ENCODE data around the gene INSYN2A.

INSYN2A gene

DNA sequence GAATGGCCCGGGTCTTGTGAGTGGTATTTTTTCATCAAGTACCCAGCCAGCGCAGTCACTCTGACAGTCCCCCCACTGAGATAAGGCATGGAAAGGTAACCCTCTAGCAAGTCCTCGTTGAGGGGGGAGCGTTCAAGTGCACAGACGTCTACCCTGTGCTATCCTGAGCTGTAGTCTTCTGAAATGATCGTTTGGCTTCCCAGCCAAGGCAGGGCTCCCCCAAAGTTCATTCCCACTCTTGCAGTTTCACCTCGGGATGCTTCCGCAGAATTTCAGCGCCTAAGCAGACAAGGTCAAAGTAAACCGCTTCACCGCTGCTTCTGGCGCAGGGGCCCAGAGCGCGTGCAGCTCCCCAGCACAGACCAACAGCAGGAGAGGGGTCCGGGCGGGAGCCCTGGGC is 1.8 kb downstream of the INSYN2A start:
- ATAC-seq, result no peak
- no peak for TF ChIP-seq ESRRG (CRISPR knock-in tag; IDR thresholded peaks at IDR 0.05)
- TF ChIP-seq, protein P1, sequence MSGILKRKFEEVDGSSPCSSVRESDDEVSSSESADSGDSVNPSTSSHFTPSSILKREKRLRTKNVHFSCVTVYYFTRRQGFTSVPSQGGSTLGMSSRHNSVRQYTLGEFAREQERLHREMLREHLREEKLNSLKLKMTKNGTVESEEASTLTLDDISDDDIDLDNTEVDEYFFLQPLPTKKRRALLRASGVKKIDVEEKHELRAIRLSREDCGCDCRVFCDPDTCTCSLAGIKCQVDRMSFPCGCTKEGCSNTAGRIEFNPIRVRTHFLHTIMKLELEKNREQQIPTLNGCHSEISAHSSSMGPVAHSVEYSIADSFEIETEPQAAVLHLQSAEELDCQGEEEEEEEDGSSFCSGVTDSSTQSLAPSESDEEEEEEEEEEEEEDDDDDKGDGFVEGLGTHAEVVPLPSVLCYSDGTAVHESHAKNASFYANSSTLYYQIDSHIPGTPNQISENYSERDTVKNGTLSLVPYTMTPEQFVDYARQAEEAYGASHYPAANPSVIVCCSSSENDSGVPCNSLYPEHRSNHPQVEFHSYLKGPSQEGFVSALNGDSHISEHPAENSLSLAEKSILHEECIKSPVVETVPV (CRISPR knock-in tag; IDR thresholded peaks at IDR 0.05), result no peak
- TF ChIP-seq ZC3H10 (CRISPR knock-in tag; IDR thresholded peaks at IDR 0.05), result no peak
- no peak for TF ChIP-seq ZNF565 (CRISPR knock-in tag; conservative IDR thresholded peaks at IDR 0.05; ENCODE audit: low read depth)
- TF ChIP-seq ZNF70 (CRISPR knock-in tag; IDR thresholded peaks at IDR 0.05), result no peak
- no peak for TF ChIP-seq CSDC2 (CRISPR knock-in tag; IDR thresholded peaks at IDR 0.05)

DNA sequence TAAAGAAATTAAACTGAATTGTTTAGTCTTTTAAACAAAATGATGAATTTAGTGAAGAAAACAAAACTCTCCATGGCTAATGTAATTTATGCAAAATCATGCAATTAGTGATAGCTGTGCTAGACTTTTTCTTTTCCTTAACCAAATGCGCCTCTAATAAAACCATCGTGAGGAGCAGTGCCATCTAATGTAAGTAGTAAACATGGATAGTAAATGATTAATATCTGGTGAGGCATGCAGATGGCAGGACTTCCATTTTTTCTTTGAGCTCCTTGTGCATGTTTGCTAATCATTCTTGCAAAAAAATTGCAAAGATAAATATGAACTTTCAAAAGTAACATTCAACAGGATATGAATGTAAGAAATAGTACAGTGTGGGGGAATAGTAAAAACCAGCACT is 2.3 kb downstream of the INSYN2A start:
- ATAC-seq, result no peak

DNA sequence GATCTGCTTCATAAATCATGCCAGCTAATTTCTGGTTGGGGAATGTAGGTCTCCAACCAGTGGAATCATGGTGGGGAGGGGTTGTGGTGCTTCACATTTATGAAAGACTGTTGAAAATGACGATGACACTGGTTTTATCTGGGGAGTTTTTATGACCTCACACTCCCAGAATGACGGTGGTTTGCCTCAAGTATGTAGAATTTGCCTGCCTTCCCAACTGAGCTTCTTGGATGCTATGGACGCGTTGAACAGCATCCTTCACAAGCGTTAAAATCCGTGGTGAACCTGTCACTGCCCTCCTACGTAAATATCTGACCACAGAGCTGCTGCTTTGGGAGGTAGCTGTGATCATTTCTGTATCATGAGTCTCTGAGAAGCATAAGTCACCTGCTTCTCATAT is 3.3 kb downstream of the INSYN2A start:
- no peak for ATAC-seq
- no peak for TF ChIP-seq ZNF70 (CRISPR knock-in tag; IDR thresholded peaks at IDR 0.05)
- no peak for TF ChIP-seq PPARA (CRISPR knock-in tag; IDR thresholded peaks at IDR 0.05; ENCODE audit: borderline replicate concordance)
- TF ChIP-seq ZNF8 (CRISPR knock-in tag; IDR thresholded peaks at IDR 0.05), result no peak
- TF ChIP-seq, protein P2, sequence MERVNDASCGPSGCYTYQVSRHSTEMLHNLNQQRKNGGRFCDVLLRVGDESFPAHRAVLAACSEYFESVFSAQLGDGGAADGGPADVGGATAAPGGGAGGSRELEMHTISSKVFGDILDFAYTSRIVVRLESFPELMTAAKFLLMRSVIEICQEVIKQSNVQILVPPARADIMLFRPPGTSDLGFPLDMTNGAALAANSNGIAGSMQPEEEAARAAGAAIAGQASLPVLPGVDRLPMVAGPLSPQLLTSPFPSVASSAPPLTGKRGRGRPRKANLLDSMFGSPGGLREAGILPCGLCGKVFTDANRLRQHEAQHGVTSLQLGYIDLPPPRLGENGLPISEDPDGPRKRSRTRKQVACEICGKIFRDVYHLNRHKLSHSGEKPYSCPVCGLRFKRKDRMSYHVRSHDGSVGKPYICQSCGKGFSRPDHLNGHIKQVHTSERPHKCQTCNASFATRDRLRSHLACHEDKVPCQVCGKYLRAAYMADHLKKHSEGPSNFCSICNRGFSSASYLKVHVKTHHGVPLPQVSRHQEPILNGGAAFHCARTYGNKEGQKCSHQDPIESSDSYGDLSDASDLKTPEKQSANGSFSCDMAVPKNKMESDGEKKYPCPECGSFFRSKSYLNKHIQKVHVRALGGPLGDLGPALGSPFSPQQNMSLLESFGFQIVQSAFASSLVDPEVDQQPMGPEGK (CRISPR knock-in tag; IDR thresholded peaks at IDR 0.05; ENCODE audit: borderline replicate concordance), result no peak
- no peak for TF ChIP-seq BACH2 (CRISPR knock-in tag; IDR thresholded peaks at IDR 0.05; ENCODE audit: borderline replicate concordance)
- TF ChIP-seq SNAI2 (CRISPR knock-in tag; IDR thresholded peaks at IDR 0.05), result no peak
- no peak for TF ChIP-seq ZC3H10 (CRISPR knock-in tag; IDR thresholded peaks at IDR 0.05)
- no peak for TF ChIP-seq ISL1 (CRISPR knock-in tag; IDR thresholded peaks at IDR 0.05)
- TF ChIP-seq TCF4 (CRISPR knock-in tag; IDR thresholded peaks at IDR 0.05; ENCODE audit: borderline replicate concordance), result no peak
- TF ChIP-seq ARNTL (CRISPR knock-in tag; IDR thresholded peaks at IDR 0.05; ENCODE audit: borderline replicate concordance, low read depth), result no peak
- TF ChIP-seq CSDC2 (CRISPR knock-in tag; IDR thresholded peaks at IDR 0.05), result no peak
- no peak for TF ChIP-seq RARB (CRISPR knock-in tag; IDR thresholded peaks at IDR 0.05)

More for the DNA sequence above, 2.3 kb downstream of the INSYN2A start:
- TF ChIP-seq OSR1 (CRISPR knock-in tag; IDR thresholded peaks at IDR 0.05), result no peak
- no peak for TF ChIP-seq ZNF565 (CRISPR knock-in tag; conservative IDR thresholded peaks at IDR 0.05; ENCODE audit: low read depth)
- TF ChIP-seq TOX (CRISPR knock-in tag; IDR thresholded peaks at IDR 0.05; ENCODE audit: borderline replicate concordance), result no peak
- no peak for TF ChIP-seq ISL1 (CRISPR knock-in tag; IDR thresholded peaks at IDR 0.05)
- TF ChIP-seq SNAI2 (CRISPR knock-in tag; IDR thresholded peaks at IDR 0.05), result no peak
- TF ChIP-seq RARB (CRISPR knock-in tag; IDR thresholded peaks at IDR 0.05), result no peak
- TF ChIP-seq, protein P3, sequence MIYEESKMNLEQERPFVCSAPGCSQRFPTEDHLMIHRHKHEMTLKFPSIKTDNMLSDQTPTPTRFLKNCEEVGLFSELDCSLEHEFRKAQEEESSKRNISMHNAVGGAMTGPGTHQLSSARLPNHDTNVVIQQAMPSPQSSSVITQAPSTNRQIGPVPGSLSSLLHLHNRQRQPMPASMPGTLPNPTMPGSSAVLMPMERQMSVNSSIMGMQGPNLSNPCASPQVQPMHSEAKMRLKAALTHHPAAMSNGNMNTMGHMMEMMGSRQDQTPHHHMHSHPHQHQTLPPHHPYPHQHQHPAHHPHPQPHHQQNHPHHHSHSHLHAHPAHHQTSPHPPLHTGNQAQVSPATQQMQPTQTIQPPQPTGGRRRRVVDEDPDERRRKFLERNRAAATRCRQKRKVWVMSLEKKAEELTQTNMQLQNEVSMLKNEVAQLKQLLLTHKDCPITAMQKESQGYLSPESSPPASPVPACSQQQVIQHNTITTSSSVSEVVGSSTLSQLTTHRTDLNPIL (CRISPR knock-in tag; IDR thresholded peaks at IDR 0.05; ENCODE audit: low read depth), result no peak
- no peak for TF ChIP-seq TCF4 (CRISPR knock-in tag; IDR thresholded peaks at IDR 0.05; ENCODE audit: borderline replicate concordance)
- TF ChIP-seq ZNF70 (CRISPR knock-in tag; IDR thresholded peaks at IDR 0.05), result no peak
- TF ChIP-seq ZNF8 (CRISPR knock-in tag; IDR thresholded peaks at IDR 0.05), result no peak
- TF ChIP-seq ARNTL (CRISPR knock-in tag; IDR thresholded peaks at IDR 0.05; ENCODE audit: borderline replicate concordance, low read depth), result no peak
- TF ChIP-seq GLIS3 (CRISPR knock-in tag; IDR thresholded peaks at IDR 0.05), result no peak
- TF ChIP-seq ZC3H10 (CRISPR knock-in tag; IDR thresholded peaks at IDR 0.05), result no peak
- no peak for TF ChIP-seq CSDC2 (CRISPR knock-in tag; IDR thresholded peaks at IDR 0.05)
- TF ChIP-seq BACH2 (CRISPR knock-in tag; IDR thresholded peaks at IDR 0.05; ENCODE audit: borderline replicate concordance), result no peak
- TF ChIP-seq, protein P4, sequence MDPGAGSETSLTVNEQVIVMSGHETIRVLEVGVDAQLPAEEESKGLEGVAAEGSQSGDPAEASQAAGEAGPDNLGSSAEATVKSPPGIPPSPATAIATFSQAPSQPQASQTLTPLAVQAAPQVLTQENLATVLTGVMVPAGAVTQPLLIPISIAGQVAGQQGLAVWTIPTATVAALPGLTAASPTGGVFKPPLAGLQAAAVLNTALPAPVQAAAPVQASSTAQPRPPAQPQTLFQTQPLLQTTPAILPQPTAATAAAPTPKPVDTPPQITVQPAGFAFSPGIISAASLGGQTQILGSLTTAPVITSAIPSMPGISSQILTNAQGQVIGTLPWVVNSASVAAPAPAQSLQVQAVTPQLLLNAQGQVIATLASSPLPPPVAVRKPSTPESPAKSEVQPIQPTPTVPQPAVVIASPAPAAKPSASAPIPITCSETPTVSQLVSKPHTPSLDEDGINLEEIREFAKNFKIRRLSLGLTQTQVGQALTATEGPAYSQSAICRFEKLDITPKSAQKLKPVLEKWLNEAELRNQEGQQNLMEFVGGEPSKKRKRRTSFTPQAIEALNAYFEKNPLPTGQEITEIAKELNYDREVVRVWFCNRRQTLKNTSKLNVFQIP (CRISPR knock-in tag; IDR thresholded peaks at IDR 0.05; ENCODE audit: borderline replicate concordance, low read depth), result no peak
- TF ChIP-seq, protein P1 (CRISPR knock-in tag; IDR thresholded peaks at IDR 0.05), result no peak
- no peak for TF ChIP-seq ZFP30 (CRISPR knock-in tag; IDR thresholded peaks at IDR 0.05)
- TF ChIP-seq, protein P5, sequence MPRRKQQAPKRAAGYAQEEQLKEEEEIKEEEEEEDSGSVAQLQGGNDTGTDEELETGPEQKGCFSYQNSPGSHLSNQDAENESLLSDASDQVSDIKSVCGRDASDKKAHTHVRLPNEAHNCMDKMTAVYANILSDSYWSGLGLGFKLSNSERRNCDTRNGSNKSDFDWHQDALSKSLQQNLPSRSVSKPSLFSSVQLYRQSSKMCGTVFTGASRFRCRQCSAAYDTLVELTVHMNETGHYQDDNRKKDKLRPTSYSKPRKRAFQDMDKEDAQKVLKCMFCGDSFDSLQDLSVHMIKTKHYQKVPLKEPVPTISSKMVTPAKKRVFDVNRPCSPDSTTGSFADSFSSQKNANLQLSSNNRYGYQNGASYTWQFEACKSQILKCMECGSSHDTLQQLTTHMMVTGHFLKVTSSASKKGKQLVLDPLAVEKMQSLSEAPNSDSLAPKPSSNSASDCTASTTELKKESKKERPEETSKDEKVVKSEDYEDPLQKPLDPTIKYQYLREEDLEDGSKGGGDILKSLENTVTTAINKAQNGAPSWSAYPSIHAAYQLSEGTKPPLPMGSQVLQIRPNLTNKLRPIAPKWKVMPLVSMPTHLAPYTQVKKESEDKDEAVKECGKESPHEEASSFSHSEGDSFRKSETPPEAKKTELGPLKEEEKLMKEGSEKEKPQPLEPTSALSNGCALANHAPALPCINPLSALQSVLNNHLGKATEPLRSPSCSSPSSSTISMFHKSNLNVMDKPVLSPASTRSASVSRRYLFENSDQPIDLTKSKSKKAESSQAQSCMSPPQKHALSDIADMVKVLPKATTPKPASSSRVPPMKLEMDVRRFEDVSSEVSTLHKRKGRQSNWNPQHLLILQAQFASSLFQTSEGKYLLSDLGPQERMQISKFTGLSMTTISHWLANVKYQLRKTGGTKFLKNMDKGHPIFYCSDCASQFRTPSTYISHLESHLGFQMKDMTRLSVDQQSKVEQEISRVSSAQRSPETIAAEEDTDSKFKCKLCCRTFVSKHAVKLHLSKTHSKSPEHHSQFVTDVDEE (CRISPR knock-in tag; IDR thresholded peaks at IDR 0.05), result no peak
- no peak for TF ChIP-seq ZFP3 (CRISPR knock-in tag; IDR thresholded peaks at IDR 0.05)
